GM15510 (cell line): Measurements from ENCODE around the gene OR1F1.

Source experiments
- POLR2A ChIP-seq: IDR thresholded peaks from 3 replicates; pipeline ENCODE4 v1.6.1; 2011; ENCODE audit warnings: borderline replicate concordance; ENCODE audit not compliant: insufficient read length; ENCODE audit errors: extremely low read depth

OR1F1 gene

DNA sequence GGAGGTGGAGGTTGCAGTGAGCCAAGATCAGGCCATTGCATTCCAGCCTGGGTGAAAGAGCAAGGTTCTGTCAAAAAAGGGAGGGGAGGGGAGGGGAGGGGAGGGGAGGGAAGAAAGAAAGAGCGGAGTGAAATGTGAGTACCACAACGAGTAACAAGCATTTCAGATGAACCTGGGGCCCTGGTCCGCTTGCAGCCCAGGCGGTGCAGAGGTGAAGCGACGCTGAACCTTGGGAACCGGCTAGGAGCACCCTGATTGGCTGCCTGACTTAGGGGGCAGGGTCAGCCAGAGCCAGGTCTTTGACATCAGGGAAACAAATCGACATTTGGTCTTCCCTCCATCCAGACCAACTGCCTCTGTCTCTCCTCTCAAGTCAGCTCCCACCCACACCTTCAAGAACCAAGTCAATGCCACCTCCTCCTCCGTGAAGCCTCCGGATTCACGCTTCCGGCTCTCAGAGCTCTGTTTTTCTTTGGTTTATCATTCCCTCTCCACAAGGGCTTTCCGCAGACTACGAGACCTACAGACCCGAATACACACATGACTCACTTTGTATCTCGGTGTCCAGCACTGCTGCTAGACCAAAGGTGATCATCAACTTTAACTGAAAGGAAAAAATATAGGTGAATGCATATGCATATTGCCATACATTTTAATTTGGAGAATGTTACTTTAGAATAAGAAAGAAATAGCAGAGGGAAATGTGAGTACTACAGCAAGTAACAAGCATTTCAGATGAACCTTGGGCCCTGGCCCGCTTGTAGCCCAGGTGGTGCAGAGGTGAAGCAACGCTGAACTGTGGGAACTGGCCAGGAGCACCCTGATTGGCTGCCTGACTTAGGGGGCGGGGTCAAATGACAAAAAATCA lies 19.3 kb downstream of the OR1F1 start:
- TF ChIP-seq POLR2A = no peak

DNA sequence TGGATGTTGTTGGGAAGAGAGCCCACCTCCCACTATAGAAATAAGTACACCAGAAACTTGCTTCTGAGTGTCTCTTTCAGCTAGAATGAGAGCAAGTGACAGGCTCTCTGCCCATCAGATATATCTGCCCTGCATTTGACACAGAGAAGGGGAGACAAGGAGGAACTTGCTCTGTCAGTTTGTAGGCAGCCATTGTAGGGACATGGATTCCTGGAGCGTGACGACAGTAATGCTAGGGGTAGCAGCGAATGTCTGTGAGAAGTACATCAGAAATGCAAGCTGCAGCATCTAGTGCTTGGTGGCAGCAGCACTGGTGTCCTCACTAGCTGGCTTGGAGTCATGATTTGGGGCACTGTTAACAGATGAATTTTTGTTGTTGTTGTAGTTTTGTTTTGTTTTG lies 24.0 kb downstream of the OR1F1 start:
- TF ChIP-seq POLR2A = no peak

- TF ChIP-seq POLR2A = no peak
Measured at GRCh38 chr16:3212567-3212966, 24.6 kb downstream of the OR1F1 start.

DNA sequence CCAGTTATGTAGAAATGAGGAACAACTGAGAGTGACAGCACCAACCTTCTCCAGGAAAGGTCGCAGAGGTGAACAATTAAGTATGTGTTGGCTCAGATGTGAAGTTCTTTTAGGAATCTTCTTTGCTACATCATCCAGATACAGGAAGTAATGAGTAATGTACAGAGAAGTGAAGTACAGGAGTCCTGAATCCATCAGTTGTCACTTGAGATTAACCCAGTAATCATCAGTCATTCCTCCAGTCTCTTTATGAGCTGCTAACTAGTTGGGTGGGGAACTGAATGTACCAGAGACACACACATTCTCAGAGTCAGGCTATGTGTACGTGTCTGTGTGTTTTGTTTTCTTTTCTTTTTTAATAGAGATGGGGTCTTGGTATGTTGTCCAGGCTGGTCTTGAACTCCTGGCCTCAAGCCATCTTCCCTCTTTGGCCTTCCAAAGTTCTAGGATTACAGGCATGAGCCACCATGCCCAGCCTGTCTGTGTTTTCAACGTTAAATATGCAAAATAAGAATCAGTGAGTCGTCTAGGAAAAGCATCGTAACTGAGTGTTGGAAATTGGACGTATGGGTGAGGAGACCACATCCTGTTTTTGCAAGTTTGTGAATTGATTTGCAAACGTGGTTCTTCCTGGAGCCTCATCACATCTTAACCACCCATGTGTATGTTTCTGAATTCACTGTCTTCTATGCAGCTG lies 27.0 kb downstream of the OR1F1 start:
- no peak for TF ChIP-seq POLR2A

- TF ChIP-seq POLR2A = no peak
Measured at GRCh38 chr16:3215601-3216262, 27.7 kb downstream of the OR1F1 start.

DNA sequence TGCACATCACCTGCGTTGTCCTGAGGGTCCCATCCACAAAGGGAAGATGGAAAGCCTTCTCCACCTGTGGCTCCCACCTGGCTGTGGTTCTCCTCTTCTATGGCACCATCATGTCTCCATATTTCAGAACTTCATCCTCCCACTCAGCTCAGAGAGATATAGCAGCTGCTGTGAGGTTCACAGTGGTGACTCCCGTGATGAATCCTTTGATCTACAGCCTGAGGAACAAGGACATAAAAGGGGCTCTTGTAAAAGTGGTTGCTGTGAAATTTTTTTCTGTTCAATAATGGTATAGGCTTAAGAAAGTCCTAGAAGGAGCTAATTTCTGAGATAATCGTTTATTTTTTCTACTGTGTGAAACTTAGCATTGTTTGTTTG lies 28.2 kb downstream of the OR1F1 start:
- no peak for TF ChIP-seq POLR2A

DNA sequence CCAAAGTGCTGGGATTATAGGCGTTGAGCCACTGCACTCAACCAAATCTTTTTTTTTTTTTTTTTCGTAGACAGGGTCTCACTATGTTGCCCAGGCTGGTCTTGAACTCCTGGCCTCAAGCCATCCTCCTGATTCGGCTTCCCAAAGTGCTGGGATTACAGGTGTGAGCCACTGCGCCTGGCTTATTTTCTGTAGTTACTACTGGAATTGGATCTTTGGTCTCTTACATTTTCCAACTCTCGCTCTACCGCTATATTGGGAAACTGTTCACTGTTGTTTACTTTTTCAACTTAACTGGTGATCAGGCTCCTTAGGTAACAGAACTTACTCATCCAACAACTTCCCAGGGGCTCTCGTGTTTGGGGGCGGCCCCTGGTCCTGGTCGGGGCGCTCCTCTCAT lies 32.8 kb downstream of the OR1F1 start:
- TF ChIP-seq POLR2A = no peak

GRCh38 chr16:3223913-3224515 lies 36.0 kb downstream of the OR1F1 start:
- TF ChIP-seq POLR2A = no peak

DNA sequence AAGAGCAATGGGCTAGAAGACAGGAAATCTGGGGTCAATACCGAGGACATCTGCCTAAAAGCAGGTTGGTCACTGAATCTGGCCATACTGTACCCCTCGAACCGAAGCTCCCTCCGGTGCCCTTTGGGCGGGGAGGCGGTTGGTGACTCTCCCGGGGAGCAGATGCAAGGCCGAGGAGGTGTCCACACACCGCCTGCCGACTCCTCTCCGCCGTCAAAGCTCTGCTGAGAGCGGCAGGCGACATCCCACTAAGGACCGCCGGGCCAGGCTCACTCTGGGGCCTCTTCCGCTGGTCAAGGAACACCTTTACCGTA lies 46.5 kb downstream of the OR1F1 start:
- no peak for TF ChIP-seq POLR2A

DNA sequence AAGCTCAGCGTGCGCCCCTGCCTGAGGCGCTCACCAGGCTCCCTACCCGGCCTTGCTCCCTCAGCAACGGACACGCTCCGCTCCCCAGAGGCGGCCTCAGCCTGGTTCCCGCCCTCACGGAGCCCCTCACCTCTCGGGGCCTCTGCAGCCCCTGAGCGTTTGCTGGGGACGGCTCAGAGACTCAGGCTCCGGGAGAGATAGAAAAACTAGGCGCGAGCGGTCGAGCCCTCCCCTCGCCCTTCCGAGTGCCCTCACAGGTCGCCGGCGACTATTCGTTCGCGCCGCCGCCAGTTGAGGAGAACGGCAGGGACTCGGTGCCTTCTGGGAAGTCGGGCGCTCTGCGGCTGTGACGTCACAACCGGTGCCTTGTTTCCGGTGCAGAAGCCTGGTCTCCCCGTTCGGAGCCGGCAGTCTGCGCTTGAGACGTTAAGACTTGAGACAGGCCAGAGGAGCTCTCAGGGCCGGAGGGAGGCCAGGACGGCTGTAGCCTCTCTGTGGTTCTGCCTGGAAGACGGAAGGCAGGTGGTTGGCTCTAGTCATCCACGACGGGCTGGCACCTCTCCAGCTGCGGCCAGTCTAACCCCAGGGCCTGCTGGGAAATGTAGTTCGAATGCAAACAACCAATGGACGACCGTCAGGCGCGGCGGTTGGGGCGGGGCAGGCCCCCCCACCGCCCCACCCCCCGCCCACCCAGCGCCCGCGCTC lies 47.0 kb downstream of the OR1F1 start, which contains the start of gene ZNF200:
ZNF200 (minus strand) TSS at position 302 of the 705 bp plus-strand sequence. CDS start 1,403 bp downstream, outside the sequence.
- TF ChIP-seq POLR2A = peak; percentile 83

GRCh38 chr16:3235856-3236669 lies 48.1 kb downstream of the OR1F1 start:
- TF ChIP-seq POLR2A = no peak

GRCh38 chr16:3241761-3242160 lies 53.8 kb downstream of the OR1F1 start:
- no peak for TF ChIP-seq POLR2A

DNA sequence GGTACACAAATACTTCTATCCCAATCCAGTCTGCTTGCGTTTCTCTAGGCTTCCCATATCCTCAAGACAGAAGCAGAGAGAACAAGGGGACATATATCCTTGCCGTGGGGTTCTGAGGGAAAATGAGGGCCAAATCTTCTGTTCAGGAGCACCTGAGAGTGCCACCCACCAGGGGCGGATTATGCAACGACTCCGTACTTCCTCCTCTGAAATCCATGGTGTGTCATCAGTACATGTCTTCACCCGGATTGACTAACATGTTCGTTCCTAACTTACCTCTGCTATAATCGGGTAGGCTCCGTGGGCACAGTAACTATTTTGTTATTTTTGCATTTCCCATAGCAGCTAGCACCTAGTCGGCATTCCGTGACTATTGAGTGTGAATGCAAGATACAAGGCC lies 54.7 kb downstream of the OR1F1 start:
- TF ChIP-seq POLR2A = no peak

GRCh38 chr16:3243882-3244281 lies 55.9 kb downstream of the OR1F1 start:
- no peak for TF ChIP-seq POLR2A
